ENCODE results near the gene LDOC1. TPM values are rescaled to one million over a fixed set of nuclear protein-coding genes. Genes with fewer than 3 reads are reported as not detected.

Gene LDOC1
- polyA plus RNA-seq, 3 donors = not detected

GRCh38 chrX:141220342-141221008 is 43.5 kb upstream of the LDOC1 start:
- Mint-ChIP-seq H3K9me3 (peaks cover 0 to 5% (median 2%) of the 10 kb centered on the region in 7 donors), H3K4me1 (no peaks in the 10 kb centered on the region), H3K27ac (no peak overlapping the region), H3K36me3 (no peaks in the 10 kb centered on the region), H3K4me3 (no peak overlapping the region), H3K27me3 (ENCODE audit: low read depth in 3 of 3) (no peaks in the 10 kb centered on the region)
- Histone ChIP-seq H3K4me3 (replicated peaks in 1 of 3; ENCODE audit: low read depth in 2 of 3, low read length in 3 of 3) (no peak overlapping the region), H3K9ac (ENCODE audit: insufficient read depth, low read length, poor library complexity, severe bottlenecking) (no peak overlapping the region), H3K4me1 (ENCODE audit: control insufficient read depth in 1 of 2, insufficient read depth in 2 of 2, low read length in 2 of 2) (no peaks in the 10 kb centered on the region), H2AFZ (ENCODE audit: insufficient read depth, low read depth, low read length, poor library complexity, severe bottlenecking) (no peak overlapping the region), H3K79me2 (ENCODE audit: insufficient read depth, low read length) (no peaks in the 10 kb centered on the region), H3K27ac (ENCODE audit: low read depth in 1 of 2, low read length in 2 of 2) (no peak overlapping the region), H3K9me3 (replicated peaks in 1 of 2; ENCODE audit: control insufficient read depth in 1 of 2, insufficient read depth in 1 of 2, low read length in 2 of 2) (no peaks in the 10 kb centered on the region), H3K36me3 (replicated peaks in 1 of 2; ENCODE audit: control insufficient read depth in 1 of 2, insufficient read depth in 2 of 2, low read length in 2 of 2) (no peaks in the 10 kb centered on the region), H3K27me3 (ENCODE audit: control insufficient read depth in 2 of 2, insufficient read depth in 2 of 2, low read length in 2 of 2) (no peaks in the 10 kb centered on the region), H4K20me1 (ENCODE audit: insufficient read depth, low read length) (no peaks in the 10 kb centered on the region), H3K4me2 (replicated peaks; ENCODE audit: extremely low read depth, low read length, poor library complexity, severe bottlenecking) (no peak overlapping the region)
- TF ChIP-seq CTCF (IDR thresholded peaks at IDR 0.05) = no peak
- intact Hi-C loops (cut with micrococcal nuclease) = no loop called here
- no CpG with 5 or more reads among the region's 3 CpGs for WGBS (ENCODE audit: insufficient coverage)
- DNase-seq = no peak

GRCh38 chrX:141214196-141214595 is 37.3 kb upstream of the LDOC1 start:
- H3K9ac ChIP-seq (ENCODE audit: insufficient read depth, low read length, poor library complexity, severe bottlenecking) = no peak overlapping the region
- no peak overlapping the region for H3K4me3 ChIP-seq (replicated peaks in 1 of 3; ENCODE audit: low read depth in 2 of 3, low read length in 3 of 3)
- intact Hi-C loops (cut with micrococcal nuclease) = no loop called here
- no peaks in the 10 kb centered on the region for H3K27me3 ChIP-seq (ENCODE audit: control insufficient read depth in 2 of 2, insufficient read depth in 2 of 2, low read length in 2 of 2)
- H3K27ac Mint-ChIP-seq = no peak overlapping the region
- H3K9me3 ChIP-seq (replicated peaks in 1 of 2; ENCODE audit: control insufficient read depth in 1 of 2, insufficient read depth in 1 of 2, low read length in 2 of 2) = no peaks in the 10 kb centered on the region
- H2AFZ ChIP-seq (ENCODE audit: insufficient read depth, low read depth, low read length, poor library complexity, severe bottlenecking) = no peak overlapping the region
- no CpG with 5 or more reads among the region's 1 CpG for WGBS (ENCODE audit: insufficient coverage)
- no peaks in the 10 kb centered on the region for H4K20me1 ChIP-seq (ENCODE audit: insufficient read depth, low read length)
- H3K27me3 Mint-ChIP-seq (ENCODE audit: low read depth in 3 of 3) = no peaks in the 10 kb centered on the region
- no peak overlapping the region for H3K4me2 ChIP-seq (replicated peaks; ENCODE audit: extremely low read depth, low read length, poor library complexity, severe bottlenecking)
- no peaks in the 10 kb centered on the region for H3K36me3 Mint-ChIP-seq
- H3K79me2 ChIP-seq (ENCODE audit: insufficient read depth, low read length) = no peaks in the 10 kb centered on the region
- H3K4me3 Mint-ChIP-seq = no peak overlapping the region
- H3K4me1 ChIP-seq (ENCODE audit: control insufficient read depth in 1 of 2, insufficient read depth in 2 of 2, low read length in 2 of 2) = no peaks in the 10 kb centered on the region
- TF ChIP-seq CTCF (IDR thresholded peaks at IDR 0.05) = no peak
- H3K4me1 Mint-ChIP-seq = no peaks in the 10 kb centered on the region
- no peaks in the 10 kb centered on the region for H3K36me3 ChIP-seq (replicated peaks in 1 of 2; ENCODE audit: control insufficient read depth in 1 of 2, insufficient read depth in 2 of 2, low read length in 2 of 2)
- H3K9me3 Mint-ChIP-seq = peaks cover 0 to 5% (median 0%) of the 10 kb centered on the region in 7 donors
- no peak for DNase-seq
- no peak overlapping the region for H3K27ac ChIP-seq (ENCODE audit: low read depth in 1 of 2, low read length in 2 of 2)

Data from CD14-positive monocyte (primary cell).